ENCODE data around the gene CD244.

CD244 gene

GRCh38 chr1:160846281-160846680, 16.4 kb downstream of the CD244 start:
- DNase-seq (ENCODE audit: low read depth in 3 of 3, low spot score in 1 of 3): no peak

DNA sequence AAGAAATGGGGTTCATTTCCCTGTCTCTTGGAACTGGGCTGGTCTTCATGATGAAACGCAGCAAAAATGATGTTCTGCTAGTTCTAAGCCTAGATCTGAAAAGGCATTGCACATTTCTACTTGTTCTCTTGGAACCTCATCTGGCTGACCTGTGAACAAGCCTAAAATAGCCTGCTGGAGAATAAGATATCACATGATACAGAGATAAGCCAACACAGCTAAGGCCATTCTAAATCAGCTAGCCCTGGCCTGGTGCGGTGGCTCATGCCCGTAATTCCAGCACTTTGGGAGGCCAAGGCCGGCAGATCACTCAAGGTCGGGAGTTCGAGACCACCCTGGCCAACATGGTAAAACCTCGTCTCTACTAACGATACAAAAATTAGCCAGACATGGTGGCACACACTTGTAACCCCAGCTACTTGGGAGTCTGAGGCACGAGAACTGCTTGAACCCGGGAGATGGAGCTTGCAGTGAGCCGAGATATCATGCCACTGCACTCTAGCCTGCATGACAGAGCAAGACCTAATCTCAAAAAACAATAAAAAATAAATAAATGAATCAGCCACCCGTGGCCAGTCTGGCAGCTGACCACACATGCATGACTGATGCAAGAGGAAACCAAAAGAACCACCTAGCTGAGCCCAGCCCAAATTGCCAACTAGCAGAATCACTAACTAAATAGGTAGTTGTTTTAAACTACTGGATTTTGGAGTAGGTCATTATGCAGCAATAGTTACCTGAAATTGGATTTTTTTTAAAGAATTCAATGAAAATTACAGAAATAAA, 18.0 kb downstream of the CD244 start:
- DNase-seq (ENCODE audit: low read depth in 3 of 3, low spot score in 1 of 3): no peak

DNA sequence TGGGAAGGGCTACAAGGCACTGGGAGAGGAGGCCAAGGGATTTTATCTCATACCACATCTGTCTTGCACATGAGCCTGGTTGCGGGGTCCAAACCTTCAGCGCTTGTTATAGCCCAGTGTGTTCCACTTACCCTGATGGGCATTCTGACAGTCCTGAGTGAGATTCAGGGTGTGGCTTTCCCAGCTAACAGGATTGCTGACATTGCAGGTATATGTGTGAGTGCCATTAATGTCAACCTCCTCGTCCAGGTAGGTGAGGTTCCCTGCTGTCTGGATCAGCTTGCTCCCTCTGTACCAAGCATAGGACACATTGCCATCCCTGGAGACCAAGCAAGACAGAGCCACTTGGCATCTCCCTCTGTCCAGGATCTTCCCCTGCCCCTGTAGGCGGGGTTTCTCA, 21.6 kb downstream of the CD244 start:
- DNase-seq (ENCODE audit: low read depth in 3 of 3, low spot score in 1 of 3): no peak

DNA sequence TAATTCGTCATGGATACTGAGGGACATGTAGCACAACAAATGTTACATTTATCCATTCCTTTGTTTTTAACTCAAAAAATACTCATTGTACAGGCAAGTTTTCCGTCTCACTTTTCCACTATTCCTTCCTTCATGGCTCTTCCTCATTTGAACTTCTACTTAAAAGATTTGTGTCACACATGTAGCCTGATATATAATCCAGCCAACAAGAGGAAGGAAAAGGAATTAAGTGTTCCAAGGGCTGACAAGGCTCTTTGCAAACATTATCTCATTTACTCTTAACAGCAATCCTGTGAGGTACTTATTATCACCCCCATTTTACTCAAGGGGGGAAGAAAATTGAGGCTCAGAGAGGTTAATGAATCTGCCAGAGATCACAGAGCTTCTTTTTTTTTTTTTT, 22.9 kb downstream of the CD244 start:
- DNase-seq (ENCODE audit: low read depth in 3 of 3, low spot score in 1 of 3): no peak

GRCh38 chr1:160838888-160839287, 23.8 kb downstream of the CD244 start:
- DNase-seq (ENCODE audit: low read depth in 3 of 3, low spot score in 1 of 3): no peak

GRCh38 chr1:160837558-160838205, 25.0 kb downstream of the CD244 start:
- peak; percentile 47 to 73 (median 69) for DNase-seq (ENCODE audit: low read depth in 3 of 3, low spot score in 1 of 3)

- DNase-seq (ENCODE audit: low read depth in 3 of 3, low spot score in 1 of 3): no peak
Observed at GRCh38 chr1:160836981-160837557, 25.6 kb downstream of the CD244 start.

- no peak for DNase-seq (ENCODE audit: low read depth in 3 of 3, low spot score in 1 of 3)
Observed at GRCh38 chr1:160836561-160836960, 26.1 kb downstream of the CD244 start.

- no peak for DNase-seq (ENCODE audit: low read depth in 3 of 3, low spot score in 1 of 3)
Observed at GRCh38 chr1:160835751-160836150, 26.9 kb downstream of the CD244 start.

GRCh38 chr1:160834945-160835565, 27.6 kb downstream of the CD244 start:
- peak in 1 of 3 donors; percentile 11 for DNase-seq (ENCODE audit: low read depth in 3 of 3, low spot score in 1 of 3)

DNA sequence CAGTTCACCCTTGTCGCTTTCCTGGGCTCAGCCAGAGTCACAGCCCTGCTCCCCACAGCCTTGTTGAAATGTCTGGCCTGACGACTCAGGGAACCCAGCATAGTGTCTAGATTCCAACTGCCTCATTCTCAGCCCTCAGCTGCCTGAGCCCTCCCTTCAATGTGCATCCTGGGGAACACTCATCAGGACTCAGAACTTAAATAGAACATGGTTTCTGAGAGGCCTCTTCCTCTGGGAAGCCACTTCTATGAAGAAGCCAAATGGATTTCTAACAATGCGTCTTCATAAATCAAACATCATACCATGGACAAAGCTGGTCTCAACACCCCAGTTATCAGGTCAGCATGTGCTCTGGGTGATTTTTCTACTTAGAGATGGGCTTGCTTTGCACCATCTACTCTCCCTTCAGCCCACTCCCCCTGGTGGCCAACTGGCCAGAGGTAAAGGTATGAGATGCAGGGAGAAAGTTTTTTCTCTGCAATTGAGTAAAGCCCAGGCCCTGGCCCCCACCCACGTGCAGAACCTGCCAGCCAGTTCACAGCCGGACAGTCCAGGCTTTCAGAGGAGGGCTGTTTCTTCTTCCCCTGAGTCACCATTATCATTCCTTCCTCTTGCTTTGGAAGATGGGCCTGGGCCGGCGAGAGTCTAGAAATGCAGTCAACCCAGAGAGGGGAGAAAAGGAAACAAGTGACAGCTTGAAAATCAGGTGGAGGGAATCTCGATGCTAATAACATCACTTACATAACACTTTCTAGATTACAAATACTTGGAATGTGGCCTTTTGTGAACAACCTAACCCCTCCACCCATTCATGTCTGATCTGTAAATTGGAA, 32.1 kb downstream of the CD244 start:
- peak; percentile 28 to 73 (median 57) for DNase-seq (ENCODE audit: low read depth in 3 of 3, low spot score in 1 of 3)

DNA sequence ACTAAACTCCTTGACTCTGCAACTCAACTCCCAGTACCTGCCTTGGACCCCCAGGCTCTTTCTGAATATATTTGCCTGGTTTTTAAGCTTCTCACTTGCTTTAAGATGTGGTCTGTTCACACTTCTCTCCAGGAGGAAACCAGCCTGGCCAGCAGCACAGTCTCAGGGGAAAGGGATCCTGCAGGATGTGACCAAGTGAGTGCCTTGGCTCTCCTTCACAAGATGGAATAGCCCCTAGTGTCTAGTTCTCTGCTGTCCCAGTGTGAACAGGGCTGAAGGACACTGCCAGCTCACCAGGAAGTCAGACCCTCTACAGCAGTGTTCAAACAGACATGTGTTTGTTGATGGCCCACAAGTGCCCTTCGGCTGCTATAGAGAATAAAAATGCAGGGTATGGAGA, 32.9 kb downstream of the CD244 start:
- DNase-seq (ENCODE audit: low read depth in 3 of 3, low spot score in 1 of 3): no peak

DNA sequence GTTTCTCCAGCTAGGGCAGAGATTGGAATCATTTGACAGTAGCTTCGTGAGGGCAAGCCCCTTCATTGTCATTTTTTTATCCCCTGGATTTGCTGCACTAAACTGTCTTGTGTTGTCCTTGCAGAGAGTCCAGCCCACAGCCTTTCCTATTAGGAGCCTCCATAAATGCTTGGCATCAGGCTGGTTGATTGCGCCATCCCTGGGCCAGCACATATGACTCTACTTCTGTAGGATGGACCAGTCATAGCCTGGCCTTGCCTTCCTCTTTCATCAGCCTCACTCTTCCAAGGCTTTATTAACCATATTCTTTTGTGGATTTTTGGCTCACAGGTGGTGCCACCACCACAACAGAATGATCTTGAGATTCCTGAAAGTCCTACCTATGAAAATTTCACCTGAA, 35.3 kb downstream of the CD244 start:
- DNase-seq (ENCODE audit: low read depth in 3 of 3, low spot score in 1 of 3): no peak

DNA sequence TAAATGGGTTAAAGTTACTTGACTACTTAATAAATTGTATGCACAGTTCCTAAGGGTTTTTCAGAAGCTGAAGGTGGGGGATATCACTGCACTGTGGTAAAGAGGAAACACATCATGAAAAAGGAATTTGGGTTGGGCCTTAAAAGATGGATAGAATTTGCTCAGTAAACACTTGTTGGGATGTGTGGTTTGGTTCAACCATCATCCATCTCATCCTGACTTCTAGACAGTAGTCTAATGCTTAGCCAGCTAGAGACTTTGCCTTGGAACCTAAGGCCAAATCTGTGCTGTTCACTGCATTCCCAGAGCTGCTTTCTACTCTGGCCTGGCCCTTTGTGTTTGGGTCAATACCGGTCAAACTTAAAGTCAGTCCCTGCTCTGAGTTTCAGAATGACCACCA, 36.1 kb downstream of the CD244 start:
- DNase-seq (ENCODE audit: low read depth in 3 of 3, low spot score in 1 of 3): no peak

GRCh38 chr1:160823296-160823695, 39.4 kb downstream of the CD244 start:
- DNase-seq (ENCODE audit: low read depth in 3 of 3, low spot score in 1 of 3): no peak

DNA sequence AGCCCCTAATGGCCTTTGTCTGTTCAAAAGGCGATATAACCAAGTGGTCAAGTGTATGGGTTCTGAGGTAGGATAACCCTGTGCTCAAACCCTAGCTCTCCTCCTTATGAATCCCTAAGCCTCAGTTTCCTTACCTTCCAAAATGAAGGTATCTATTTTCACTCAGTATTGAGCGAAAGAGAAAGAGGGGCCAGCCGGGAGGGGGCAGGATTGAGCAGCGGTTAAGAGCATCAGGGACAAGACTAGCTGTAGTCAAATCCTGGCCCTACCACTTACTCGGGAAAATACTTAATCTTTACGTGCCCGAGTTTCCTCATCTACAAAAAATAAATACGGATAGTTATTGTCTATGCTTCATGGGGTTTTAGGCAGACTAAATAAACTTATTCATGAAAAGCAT, 41.1 kb downstream of the CD244 start:
- no peak for DNase-seq (ENCODE audit: low read depth in 3 of 3, low spot score in 1 of 3)

DNA sequence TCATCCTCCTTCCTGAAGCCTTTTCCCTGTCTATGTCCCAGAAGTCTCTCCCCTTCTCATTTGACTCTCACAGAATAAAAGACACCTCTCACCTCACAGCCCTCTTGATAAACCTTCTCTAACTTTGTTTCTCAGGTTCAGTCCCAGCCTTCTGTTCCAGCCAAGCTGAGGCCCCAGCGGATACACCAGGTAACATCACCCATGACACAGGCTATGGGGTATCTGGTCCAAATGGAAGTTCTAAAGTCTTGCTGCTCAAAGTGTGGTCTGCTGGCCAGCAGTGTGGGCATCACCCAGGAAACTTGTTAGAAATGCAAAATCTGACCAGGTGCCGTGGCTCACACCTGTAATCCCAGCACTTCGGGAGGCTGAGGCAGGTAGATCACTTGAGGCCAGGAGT, 43.5 kb downstream of the CD244 start:
- DNase-seq (ENCODE audit: low read depth in 3 of 3, low spot score in 1 of 3): no peak

DNA sequence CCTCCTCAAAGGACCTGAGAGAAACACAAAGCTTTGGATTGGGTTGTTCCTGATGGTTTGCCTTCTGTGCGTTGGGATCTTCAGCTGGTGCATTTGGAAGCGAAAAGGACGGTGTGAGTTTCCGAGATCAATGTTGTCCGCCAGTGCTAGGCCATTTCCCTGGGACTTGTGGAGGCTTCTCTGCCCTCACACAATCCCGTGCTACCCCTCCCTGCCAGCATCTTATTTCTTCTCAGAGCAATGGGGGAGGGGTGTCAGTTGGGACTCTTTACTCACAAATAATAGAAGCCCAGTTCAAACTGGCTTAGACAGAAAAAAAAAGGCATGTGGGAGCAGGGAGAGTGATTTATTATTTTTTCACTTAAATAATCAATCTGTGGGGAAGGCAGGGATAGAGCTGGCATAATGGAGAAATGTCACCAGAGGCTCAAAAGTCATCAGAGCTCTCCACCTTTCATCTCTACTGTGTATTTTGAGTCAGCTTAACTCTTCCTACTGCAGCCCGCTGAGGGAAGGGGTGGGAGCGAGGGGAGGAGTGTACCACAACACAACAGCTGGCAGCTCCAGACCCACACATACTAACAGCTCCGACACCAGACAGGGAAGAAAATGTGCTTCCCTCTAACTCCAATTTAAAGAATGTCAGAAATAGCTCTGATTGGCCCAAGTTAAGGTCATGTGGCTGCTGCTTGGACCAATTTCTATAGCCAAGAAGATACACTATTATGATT, 44.3 kb downstream of the CD244 start:
- DNase-seq (ENCODE audit: low read depth in 3 of 3, low spot score in 1 of 3): no peak

GRCh38 chr1:160814856-160815255, 47.8 kb downstream of the CD244 start:
- DNase-seq (ENCODE audit: low read depth in 3 of 3, low spot score in 1 of 3): no peak

GRCh38 chr1:160814316-160814715, 48.4 kb downstream of the CD244 start:
- DNase-seq (ENCODE audit: low read depth in 3 of 3, low spot score in 1 of 3): no peak
